Lower leg skin (tissue), 3 donors: ENCODE data around the gene ZBTB7C.

Experiments used
- CTCF ChIP-seq, 3 donors: fragments of 450-650 bp; IDR thresholded peaks; one replicate each; pipeline ENCODE4 v1.5.1; 2016; ENCODE audit warnings: antibody characterized with exemption in 3 of 3, mild to moderate bottlenecking in 3 of 3, moderate library complexity in 2 of 3
- POLR2A ChIP-seq, 2 donors: fragments of 450-650 bp; IDR thresholded peaks; one replicate each; pipeline ENCODE4 v1.6.1; 2016 to 2017; ENCODE audit warnings: antibody characterized with exemption in 2 of 2, mild to moderate bottlenecking in 1 of 2, moderate library complexity in 1 of 2

- TF ChIP-seq CTCF (IDR thresholded peaks at IDR 0.05) (no peak), POLR2A (IDR thresholded peaks at IDR 0.05) (no peak)
Measured at GRCh38 chr18:48024009-48024512, 385.1 kb downstream of the ZBTB7C start.
